AG09309 (cell line): Measurements from ENCODE around the gene TTC7B.

Source experiments
- DNase-seq: peaks from one replicate; pipeline ENCODE4 v3.0.0-alpha.2; 2010; ENCODE audit warnings: low read depth
- H3K4me3 ChIP-seq: 2 replicates; pipeline ENCODE4 v1.5.1; 2011; ENCODE audit warnings: mild to moderate bottlenecking, low read depth, low read length, moderate library complexity; ENCODE audit not compliant: control insufficient read depth
- TF ChIP-seq, protein P1 (sequence below): IDR thresholded peaks from 2 replicates; pipeline ENCODE4 v1.5.1; 2011; ENCODE audit warnings: mild to moderate bottlenecking, low read depth, low read length, inconsistent platforms; ENCODE audit not compliant: insufficient read depth, control insufficient read depth; ENCODE audit errors: missing control alignments

The TTC7B gene

DNA sequence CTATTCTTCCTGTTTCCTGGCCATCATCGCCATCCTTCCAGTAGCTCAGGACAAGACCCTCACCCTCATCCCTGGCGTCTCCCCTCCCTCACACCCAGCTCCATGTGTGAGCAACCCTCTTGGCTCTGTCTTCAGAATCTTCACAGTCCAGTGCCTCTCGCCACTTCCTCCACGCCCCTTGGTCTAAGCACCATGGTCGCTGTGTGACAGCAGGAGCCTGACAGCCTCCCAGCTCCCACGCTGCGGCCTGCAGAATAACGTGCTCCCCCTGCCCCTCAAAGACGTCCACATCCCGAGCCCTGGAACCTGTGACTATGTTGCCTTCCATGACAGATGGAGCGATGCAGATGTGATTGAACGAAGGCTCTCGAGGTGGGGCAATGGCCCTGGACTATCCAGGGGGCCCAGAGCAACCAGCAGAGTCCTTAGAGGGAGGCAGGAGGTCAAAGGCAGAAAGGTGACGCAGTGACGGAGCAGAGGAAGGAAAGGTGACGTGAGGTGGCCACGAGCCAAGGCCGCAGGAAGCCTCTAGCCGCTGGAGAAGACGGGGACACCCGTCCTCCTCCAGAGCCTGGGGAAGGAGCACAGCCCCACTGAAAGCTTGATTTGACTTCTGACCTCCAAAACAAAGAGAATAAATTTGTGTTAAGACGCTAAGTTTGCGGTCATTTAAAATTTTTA, 279.6 kb downstream of the TTC7B start:
- no peak for DNase-seq

DNA sequence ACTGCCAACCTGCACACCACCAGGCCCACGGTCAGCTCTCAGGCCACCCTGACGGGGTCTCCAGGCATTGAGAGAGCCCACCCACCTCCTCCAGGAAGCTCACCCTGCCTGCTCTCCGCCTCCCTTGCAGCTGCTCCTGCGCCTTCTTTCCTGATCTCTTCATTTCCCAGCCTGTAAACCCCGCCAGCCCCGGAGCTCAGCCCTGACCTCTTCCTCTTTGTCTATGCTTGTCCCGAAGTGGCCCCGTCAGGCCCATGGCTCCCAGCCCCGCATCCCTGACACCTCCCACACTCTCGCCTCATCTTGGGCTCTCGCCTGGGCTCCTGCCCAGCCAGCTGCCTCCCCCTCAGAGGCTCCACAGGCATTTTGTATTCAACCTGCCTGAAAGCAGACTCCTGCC, 280.1 kb downstream of the TTC7B start:
- TF ChIP-seq, protein P1, sequence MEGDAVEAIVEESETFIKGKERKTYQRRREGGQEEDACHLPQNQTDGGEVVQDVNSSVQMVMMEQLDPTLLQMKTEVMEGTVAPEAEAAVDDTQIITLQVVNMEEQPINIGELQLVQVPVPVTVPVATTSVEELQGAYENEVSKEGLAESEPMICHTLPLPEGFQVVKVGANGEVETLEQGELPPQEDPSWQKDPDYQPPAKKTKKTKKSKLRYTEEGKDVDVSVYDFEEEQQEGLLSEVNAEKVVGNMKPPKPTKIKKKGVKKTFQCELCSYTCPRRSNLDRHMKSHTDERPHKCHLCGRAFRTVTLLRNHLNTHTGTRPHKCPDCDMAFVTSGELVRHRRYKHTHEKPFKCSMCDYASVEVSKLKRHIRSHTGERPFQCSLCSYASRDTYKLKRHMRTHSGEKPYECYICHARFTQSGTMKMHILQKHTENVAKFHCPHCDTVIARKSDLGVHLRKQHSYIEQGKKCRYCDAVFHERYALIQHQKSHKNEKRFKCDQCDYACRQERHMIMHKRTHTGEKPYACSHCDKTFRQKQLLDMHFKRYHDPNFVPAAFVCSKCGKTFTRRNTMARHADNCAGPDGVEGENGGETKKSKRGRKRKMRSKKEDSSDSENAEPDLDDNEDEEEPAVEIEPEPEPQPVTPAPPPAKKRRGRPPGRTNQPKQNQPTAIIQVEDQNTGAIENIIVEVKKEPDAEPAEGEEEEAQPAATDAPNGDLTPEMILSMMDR: no peak
- DNase-seq: no peak
- no peak overlapping the region for H3K4me3 ChIP-seq

More for the DNA sequence above, 279.6 kb downstream of the TTC7B start:
- TF ChIP-seq, protein P1: no peak
- H3K4me3 ChIP-seq: no peak overlapping the region

DNA sequence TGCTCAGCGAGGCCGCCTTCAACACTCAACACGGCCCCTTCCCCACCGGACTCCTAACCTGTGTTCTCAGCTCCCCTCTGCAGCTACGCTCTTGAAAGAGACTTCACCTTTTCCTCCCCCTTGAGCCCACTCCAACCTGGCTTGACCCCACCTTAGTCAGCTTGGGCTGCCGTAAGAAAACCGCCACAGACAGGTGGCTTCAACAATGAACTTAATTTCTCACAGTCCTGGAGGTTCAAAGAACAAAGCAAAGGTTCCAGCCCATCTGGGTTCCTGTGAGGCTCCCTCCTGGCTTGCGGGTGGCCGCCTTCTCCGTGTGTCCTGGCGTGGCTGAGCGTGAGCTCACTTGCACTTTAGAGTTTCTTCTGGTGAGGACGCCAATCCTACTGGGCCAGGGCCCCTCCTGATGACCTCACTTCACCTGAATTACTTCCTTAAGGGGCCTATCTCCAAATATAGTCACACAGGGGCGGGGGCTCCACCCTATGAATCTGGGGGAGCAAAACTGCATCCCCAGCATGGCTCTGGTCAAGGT, 280.6 kb downstream of the TTC7B start:
- TF ChIP-seq, protein P1: no peak
- no peak overlapping the region for H3K4me3 ChIP-seq
- DNase-seq: no peak

DNA sequence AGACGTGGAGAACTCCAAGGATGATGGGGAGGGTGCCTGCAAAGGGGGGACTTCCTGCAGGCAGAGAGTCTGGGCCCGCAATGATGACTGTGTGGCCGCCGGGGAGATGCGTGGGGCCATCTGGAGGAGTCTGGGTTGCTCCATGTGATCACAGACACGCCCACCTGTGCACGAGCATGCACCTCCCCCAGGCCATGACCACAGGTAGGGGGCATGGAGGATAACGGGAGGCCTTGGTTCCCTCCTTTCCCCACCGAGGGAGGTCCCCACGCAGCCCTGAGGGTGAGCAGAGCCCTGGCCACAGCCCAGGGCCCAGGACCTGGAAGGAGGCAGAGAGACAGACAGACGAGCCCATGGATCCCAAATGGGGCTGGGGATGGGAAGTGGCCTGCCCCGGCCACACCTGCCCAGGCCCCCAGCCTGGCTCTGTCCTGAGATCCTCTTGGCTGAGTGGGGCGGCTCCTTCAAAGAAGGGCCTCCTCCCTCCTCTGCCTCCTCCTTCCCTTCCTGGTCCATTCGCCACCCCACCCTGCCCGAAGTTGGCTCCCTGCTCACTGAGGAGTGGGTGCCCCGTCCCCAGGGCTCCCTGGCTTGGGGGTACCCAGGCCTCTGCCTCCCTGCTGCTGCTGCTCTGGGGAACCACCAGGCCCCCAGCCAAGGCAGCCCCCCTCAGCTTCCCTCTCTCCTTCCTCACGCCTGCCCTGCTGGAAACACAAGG, 281.2 kb downstream of the TTC7B start:
- DNase-seq: no peak
- no peak overlapping the region for H3K4me3 ChIP-seq
- TF ChIP-seq, protein P1: no peak

DNA sequence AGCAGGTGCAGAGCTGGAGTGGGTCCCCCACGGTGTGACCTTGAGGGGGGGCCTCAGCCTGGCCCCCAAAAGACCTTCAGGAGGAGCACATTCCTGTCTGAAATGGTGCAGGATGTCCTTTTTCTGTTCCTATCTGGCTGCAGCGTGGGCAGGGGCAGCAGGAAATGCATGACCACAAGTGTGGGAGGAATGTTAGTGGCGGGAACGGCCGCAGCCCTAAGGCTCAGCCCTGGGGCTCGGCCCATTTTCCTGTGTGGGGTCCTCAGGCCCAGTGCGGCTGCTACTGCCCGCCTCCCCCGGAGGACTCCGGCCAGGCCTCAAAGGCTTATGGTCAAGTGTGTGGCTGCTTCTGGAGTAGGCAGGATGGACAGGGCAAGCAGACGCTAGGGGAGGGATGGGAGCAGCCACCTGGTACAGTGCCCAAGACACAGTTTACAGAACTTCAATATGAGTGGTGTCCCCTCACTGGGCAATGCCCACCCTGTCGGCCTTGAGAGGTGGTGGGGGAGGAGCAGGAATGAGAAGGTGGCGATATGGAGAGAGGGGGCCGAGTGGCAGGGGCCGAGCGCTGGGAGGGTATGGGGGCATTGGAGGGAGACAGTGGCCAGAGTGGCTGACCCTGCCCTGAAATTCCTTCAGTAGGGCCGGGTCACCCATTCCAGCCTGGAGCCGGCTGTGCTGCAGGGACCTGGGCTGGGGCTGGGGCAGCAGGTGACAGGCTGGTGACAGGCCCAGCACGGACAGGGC, 282.0 kb downstream of the TTC7B start:
- no peak overlapping the region for H3K4me3 ChIP-seq
- no peak for DNase-seq
- TF ChIP-seq, protein P1: no peak

DNA sequence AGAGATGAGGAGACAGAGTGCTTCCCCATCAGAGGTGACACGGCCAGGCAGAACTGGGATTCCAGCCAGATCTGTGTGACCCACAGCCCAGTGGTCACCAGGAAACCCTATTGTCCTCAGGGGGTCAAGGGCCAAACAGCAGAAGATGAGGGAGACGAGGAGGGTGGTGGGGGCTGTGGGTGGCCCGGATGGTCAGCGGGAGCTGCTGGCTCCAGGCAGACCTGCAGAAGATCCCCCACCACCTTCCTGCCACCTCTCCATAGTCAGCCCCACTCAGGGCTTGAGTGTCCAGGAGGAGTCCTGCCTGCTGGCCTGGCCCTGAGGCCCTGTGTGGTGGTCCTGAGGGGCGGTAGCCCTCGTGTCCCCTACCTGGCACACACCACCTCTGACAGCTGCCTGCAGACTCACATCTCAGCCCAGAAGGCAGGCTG, 282.6 kb downstream of the TTC7B start:
- TF ChIP-seq, protein P1: no peak
- no peak overlapping the region for H3K4me3 ChIP-seq
- DNase-seq: no peak
